NCI-H524 treated with DMSO at 0.1 percent for 48 hours (cell line): Measurements from ENCODE around the gene UFSP2.

Experiments used
- DNase-seq: peaks from one replicate; lab custom pipeline; 2025; lab: John Stamatoyannopoulos, UW

The UFSP2 gene

DNA sequence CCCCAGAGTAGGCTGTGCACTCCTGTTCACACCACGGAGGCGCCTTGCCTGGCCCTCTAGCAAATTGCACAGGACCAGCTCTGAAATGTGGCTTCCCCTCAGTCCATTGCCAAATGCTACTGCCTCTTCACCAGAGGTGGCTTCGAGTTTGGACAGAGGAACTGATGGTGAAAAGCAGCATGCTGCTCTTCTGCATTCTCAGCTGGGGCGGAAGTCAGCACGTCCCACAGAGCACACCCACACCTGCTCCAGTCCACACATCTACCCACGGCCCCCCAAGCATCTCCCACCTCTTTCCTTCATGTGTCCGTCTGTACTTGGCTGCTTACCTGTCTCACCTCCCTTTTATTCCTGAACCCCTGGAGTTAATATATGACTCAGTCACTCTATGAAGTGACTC lies 73.6 kb downstream of the UFSP2 start:
- DNase-seq, result no peak

DNA sequence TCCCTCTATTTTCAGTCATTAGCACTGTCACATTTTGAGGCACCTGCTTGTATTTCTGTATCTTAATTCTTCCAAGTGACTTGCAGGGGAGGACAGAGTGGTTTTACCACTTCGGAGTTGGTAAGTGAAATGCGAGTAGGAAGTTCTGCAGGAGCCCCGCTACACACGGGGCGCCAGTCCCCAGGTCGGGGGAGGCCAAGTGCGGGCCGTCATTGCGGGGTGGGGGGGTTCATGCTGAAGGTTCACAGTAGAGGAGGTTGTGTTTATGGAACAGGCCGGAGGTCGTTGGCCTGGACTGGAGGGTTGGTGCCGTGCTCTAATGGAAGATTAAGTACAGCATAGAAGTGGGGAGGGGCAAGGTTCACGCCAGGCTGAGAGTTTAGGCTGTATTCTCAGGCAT lies 74.1 kb downstream of the UFSP2 start:
- DNase-seq, result no peak
